ENCODE data around the gene AOAH.

DNA sequence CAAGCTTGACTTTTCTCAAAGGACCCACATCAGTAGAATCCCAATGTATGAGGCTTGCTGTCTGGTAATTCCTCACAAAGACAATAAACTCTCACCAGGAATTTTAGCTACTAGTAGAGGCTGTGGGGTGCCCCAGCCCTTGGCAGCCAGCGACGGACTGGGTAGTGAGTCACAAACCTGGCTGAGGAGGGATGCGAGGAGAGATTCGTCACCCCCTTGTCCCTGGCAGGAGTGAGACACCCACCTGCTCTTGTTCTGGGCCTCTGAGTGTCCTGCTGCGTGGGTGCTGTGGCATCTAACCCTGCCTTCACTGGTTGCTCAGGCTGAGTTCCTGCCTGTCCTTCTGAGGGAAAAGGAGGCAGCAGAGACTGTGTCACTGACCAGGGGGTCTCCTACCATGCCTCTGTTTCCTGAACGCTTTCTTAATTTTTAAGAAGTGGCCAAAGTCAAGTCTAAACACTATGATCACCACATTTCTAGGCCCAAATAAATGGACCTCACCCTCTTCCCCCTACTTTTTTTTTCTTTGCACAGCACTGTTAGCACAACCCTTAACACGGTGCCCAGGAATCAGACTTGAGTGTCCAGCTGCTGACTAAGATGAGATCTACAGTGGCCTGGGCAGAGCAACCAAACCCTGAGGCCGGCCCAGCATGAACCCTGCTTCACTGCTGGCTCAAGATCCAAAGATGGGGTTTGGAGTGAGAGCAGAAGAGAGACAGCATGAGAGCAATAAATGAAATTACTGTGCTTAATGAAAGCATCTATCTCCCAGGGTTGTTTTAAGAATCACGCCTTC, 188.2 kb downstream of the AOAH start:
- TF ChIP-seq SMC3 (conservative IDR thresholded peaks at IDR 0.05; ENCODE audit: insufficient read depth, low read depth, low read length) (no peak), MEF2A (IDR thresholded peaks at IDR 0.05; ENCODE audit: control insufficient read depth, low read depth, low read length) (no peak), YY1 (IDR thresholded peaks at IDR 0.05; ENCODE audit: borderline replicate concordance in 1 of 3, control insufficient read depth in 1 of 3, extremely low read depth in 1 of 3, insufficient read depth in 3 of 3, insufficient read length in 1 of 3, insufficient replicate concordance in 2 of 3, low read depth in 1 of 3, low read length in 2 of 3) (no peak), L3MBTL2 (IDR thresholded peaks at IDR 0.05) (no peak)
- TF ChIP-seq, protein P1, sequence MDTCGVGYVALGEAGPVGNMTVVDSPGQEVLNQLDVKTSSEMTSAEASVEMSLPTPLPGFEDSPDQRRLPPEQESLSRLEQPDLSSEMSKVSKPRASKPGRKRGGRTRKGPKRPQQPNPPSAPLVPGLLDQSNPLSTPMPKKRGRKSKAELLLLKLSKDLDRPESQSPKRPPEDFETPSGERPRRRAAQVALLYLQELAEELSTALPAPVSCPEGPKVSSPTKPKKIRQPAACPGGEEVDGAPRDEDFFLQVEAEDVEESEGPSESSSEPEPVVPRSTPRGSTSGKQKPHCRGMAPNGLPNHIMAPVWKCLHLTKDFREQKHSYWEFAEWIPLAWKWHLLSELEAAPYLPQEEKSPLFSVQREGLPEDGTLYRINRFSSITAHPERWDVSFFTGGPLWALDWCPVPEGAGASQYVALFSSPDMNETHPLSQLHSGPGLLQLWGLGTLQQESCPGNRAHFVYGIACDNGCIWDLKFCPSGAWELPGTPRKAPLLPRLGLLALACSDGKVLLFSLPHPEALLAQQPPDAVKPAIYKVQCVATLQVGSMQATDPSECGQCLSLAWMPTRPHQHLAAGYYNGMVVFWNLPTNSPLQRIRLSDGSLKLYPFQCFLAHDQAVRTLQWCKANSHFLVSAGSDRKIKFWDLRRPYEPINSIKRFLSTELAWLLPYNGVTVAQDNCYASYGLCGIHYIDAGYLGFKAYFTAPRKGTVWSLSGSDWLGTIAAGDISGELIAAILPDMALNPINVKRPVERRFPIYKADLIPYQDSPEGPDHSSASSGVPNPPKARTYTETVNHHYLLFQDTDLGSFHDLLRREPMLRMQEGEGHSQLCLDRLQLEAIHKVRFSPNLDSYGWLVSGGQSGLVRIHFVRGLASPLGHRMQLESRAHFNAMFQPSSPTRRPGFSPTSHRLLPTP (IDR thresholded peaks at IDR 0.05; ENCODE audit: borderline replicate concordance, extremely low read depth, insufficient read length) = no peak
